Right lobe of liver (tissue), 4 donors: ENCODE results near the gene GLTP.

Experiments
- POLR2A ChIP-seq: fragments of 450-650 bp; IDR thresholded peaks from one replicate; pipeline ENCODE4 v1.6.1; 2017; ENCODE audit warnings: antibody characterized with exemption, mild to moderate bottlenecking
- TF ChIP-seq, protein P1 (sequence below), 4 donors: fragments of 200-600 bp in 3 of 4; fragments of 450-650 bp in 1 of 4; IDR thresholded peaks; one replicate each; pipeline versions ENCODE4 v1.5.1 to v1.8.0; 2016 to 2022; ENCODE audit warnings: antibody characterized with exemption in 4 of 4, mild to moderate bottlenecking in 2 of 4
- donor health status: DM: no; HTN: no; CAD: no.
- donor health status: DM: no; HTN: no; CAD: no.
- donor health status: DM: no; HTN: yes; CAD: no.

DNA sequence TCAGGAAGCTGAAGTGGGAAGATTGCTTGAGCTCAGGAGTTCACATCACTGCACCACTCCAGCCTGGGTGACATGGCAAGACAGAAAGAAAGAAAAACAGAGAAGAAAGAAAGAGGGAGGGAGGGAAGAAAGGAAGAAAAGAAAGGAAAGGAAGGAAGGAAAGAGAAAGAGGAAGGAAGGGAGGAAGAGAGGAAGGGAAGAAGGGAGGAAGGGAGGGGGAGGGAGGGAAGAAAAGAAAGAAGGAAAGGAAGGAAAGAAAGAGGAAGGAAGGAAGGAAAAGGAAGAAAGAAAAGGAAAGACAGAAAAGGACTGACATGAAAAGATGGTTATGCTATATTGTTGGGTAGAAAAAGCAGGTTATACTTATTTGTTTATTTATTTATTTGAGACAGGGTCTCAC lies 3.9 kb downstream of the GLTP start:
- TF ChIP-seq POLR2A = no peak
- TF ChIP-seq, protein P1, sequence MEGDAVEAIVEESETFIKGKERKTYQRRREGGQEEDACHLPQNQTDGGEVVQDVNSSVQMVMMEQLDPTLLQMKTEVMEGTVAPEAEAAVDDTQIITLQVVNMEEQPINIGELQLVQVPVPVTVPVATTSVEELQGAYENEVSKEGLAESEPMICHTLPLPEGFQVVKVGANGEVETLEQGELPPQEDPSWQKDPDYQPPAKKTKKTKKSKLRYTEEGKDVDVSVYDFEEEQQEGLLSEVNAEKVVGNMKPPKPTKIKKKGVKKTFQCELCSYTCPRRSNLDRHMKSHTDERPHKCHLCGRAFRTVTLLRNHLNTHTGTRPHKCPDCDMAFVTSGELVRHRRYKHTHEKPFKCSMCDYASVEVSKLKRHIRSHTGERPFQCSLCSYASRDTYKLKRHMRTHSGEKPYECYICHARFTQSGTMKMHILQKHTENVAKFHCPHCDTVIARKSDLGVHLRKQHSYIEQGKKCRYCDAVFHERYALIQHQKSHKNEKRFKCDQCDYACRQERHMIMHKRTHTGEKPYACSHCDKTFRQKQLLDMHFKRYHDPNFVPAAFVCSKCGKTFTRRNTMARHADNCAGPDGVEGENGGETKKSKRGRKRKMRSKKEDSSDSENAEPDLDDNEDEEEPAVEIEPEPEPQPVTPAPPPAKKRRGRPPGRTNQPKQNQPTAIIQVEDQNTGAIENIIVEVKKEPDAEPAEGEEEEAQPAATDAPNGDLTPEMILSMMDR (IDR thresholded peaks at IDR 0.05) = no peak
